Astrocyte of the spinal cord (primary cell): ENCODE measurements around the gene KLHL28.

Source experiments
- DNase-seq: peaks from one replicate; pipeline ENCODE4 v3.0.0; 2011; ENCODE audit warnings: low read depth, low spot score
- H3K4me3 ChIP-seq: 2 replicates; pipeline ENCODE4 v1.5.1; 2011; ENCODE audit warnings: low read depth, mild to moderate bottlenecking, low read length, moderate library complexity
- in situ Hi-C: cut with HindIII; loops from 2 replicates; pipeline ENCODE4 v1.10.0; 2017; ENCODE audit warnings: low sequenced_read_pairs
- TF ChIP-seq, protein P1 (sequence below): IDR thresholded peaks from 2 replicates; pipeline ENCODE4 v1.5.1; 2012; ENCODE audit warnings: low read depth, mild to moderate bottlenecking, low read length, inconsistent platforms

KLHL28 gene

DNA sequence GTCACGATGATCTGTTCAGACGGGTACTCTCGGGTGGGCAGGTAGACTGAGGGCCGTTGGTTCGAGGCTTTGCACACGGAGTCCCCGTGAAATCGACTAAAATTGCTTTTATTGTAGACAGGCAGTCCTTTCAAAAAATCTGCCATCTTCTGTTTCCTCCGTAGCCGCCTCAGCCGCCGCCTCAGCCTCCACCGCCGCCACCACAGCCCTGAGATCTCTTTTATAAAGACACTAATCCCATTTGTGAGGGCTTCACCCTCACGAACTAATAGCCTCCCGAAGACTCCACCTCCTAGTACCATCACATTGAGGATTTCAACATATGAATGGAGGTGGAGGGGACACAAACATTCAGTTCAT lies 74.2 kb downstream of the KLHL28 start:
- TF ChIP-seq, protein P1, sequence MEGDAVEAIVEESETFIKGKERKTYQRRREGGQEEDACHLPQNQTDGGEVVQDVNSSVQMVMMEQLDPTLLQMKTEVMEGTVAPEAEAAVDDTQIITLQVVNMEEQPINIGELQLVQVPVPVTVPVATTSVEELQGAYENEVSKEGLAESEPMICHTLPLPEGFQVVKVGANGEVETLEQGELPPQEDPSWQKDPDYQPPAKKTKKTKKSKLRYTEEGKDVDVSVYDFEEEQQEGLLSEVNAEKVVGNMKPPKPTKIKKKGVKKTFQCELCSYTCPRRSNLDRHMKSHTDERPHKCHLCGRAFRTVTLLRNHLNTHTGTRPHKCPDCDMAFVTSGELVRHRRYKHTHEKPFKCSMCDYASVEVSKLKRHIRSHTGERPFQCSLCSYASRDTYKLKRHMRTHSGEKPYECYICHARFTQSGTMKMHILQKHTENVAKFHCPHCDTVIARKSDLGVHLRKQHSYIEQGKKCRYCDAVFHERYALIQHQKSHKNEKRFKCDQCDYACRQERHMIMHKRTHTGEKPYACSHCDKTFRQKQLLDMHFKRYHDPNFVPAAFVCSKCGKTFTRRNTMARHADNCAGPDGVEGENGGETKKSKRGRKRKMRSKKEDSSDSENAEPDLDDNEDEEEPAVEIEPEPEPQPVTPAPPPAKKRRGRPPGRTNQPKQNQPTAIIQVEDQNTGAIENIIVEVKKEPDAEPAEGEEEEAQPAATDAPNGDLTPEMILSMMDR, result no peak
- in situ Hi-C loops, result no loop called here
- no peak for DNase-seq

DNA sequence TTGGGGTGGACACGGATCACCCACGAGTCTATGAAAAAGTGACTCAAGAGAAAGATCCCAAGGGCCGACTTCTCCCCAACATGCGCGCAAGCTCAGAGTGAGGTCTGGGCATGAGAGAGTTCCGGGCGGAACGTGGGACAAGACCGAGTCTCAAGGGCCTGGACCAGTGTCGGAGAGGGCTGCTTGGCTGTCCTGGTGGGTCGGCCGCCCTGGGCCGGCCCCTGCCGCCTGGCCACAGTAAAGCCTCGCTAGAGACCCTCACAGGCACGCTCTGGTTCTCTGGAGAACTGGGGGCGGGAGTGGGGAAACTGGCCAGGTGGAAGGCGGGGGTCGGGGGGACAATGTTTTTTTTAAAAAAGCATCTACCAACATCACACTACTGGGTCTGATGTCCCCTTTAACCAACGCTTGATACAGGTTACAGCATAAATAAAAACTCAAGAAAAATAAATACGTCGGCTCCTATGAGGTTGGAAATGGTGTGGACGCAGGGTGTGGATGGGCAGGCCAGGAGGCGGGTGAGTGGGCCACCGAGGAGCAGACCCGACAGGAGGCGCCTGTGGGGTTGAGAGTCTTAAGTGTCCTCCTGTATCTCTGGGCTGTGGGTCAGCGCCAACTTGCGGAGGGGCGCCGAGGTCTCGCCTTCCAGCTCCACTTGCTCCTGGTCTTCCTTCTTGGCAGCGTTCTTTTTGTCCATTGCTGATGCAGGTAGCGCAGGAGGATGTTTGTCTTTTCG lies 74.7 kb downstream of the KLHL28 start:
- TF ChIP-seq, protein P1, result no peak
- H3K4me3 ChIP-seq, result no peak overlapping the region
- DNase-seq, result no peak
- in situ Hi-C loops, result no loop called here

More for the DNA sequence above, 74.2 kb downstream of the KLHL28 start:
- no peak overlapping the region for H3K4me3 ChIP-seq

DNA sequence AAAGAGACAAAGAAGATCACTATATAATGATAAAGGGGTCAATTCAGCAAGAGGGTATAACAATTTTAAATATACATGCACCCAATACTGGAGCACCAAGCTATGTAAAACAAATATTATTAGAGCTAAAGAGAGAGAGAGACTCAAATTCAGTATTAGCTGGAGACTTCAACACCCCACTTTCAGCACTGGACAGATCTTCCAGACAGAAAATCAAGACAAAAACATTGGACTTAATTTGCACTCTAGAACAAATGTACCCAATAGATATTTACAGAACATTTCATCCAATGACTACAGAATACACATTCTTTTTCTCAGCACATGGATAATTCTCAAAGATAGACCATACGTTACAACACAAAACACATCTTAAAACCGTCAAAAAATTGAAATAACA lies 81.0 kb downstream of the KLHL28 start:
- DNase-seq, result no peak
- in situ Hi-C loops, result no loop called here

More for the DNA sequence above, 81.0 kb downstream of the KLHL28 start:
- no peak overlapping the region for H3K4me3 ChIP-seq
- TF ChIP-seq, protein P1, result no peak
